A549 treated with GW870086 at 1 μM for 4 hours (cell line): Measurements from ENCODE around the gene MEDAG. TPM values are rescaled to one million over a fixed set of nuclear protein-coding genes. Genes with fewer than 3 reads are reported as not detected.

Source experiments
- total RNA-seq: library from RNA; stranded (reverse); fragments of 200-300 nt; extraction: Qiagen RNA extraction; gene quantifications from 5 replicates; pipeline ENCODE4 v1.2.3, GENCODE V29; 2022; ENCODE audit warnings: low read depth

The MEDAG gene
- 0.14 to 0.26 TPM (median 0.24 TPM) in 4 of 5 replicates, not detected in the other for total RNA-seq

GRCh38 chr13:30905932-30906383 is at the start of gene MEDAG:
Gene MEDAG (plus strand): TSS chr13:30906271. CDS start chr13:30906516, 245 bp downstream.

GRCh38 chr13:30932481-30933353 is 26.6 kb downstream of the MEDAG start, which contains the start of gene TEX26:
Gene TEX26 (plus strand): TSS chr13:30932656. CDS start chr13:30932716, 60 bp downstream.

Other genes with a start within 250 kb of the MEDAG start
- gene ALOX5AP, start 170.7 kb upstream of the MEDAG start, total RNA-seq = 4.8 to 9.4 TPM (median 7.1 TPM) in 5 replicates
- not detected in 5 replicates for gene TEX26, start 26.4 kb downstream of the MEDAG start, total RNA-seq